Duodenal mucosa (tissue), 2 donors: ENCODE measurements around the gene LRIG1.

Source experiments
- H3K27ac ChIP-seq: one replicate; pipeline ENCODE4 v1.7.0; 2013; ENCODE audit warnings: low read depth, low read length
- H3K27me3 ChIP-seq, 2 donors: one replicate each; pipeline ENCODE4 v1.7.0; 2013; ENCODE audit warnings: low read length in 2 of 2, control low read depth in 1 of 2; ENCODE audit not compliant: insufficient read depth in 2 of 2, control insufficient read depth in 1 of 2
- H3K36me3 ChIP-seq, 2 donors: one replicate each; pipeline ENCODE4 v1.7.0; 2013; ENCODE audit warnings: low read length in 2 of 2, control low read depth in 1 of 2; ENCODE audit not compliant: insufficient read depth in 2 of 2, control insufficient read depth in 1 of 2
- H3K4me1 ChIP-seq, 2 donors: one replicate each; pipeline ENCODE4 v1.7.0; 2013; ENCODE audit warnings: low read length in 2 of 2, control low read depth in 1 of 2; ENCODE audit not compliant: insufficient read depth in 2 of 2, control insufficient read depth in 1 of 2
- H3K4me3 ChIP-seq, 2 donors: one replicate each; pipeline ENCODE4 v1.7.0; 2013; ENCODE audit warnings: low read length in 2 of 2, low read depth in 1 of 2
- H3K9ac ChIP-seq, 2 donors: one replicate each; pipeline ENCODE4 v1.7.0; 2013; ENCODE audit warnings: low read length in 2 of 2, low read depth in 1 of 2
- H3K9me3 ChIP-seq, 2 donors: one replicate each; pipeline ENCODE4 v1.7.0; 2013; ENCODE audit warnings: low read length in 2 of 2, control low read depth in 1 of 2; ENCODE audit not compliant: control insufficient read depth in 1 of 2

LRIG1 gene

GRCh38 chr3:66532613-66533012 lies 31.8 kb upstream of the LRIG1 start:
- no peaks in the 10 kb centered on the region for H3K9me3 ChIP-seq
- H3K4me3 ChIP-seq, result no peak overlapping the region
- no peaks in the 10 kb centered on the region for H3K36me3 ChIP-seq
- no peaks in the 10 kb centered on the region for H3K27me3 ChIP-seq
- H3K4me1 ChIP-seq, result no peaks in the 10 kb centered on the region
- H3K27ac ChIP-seq, result no peak overlapping the region
- H3K9ac ChIP-seq, result no peak overlapping the region

- H3K36me3 ChIP-seq, result no peaks in the 10 kb centered on the region
- no peaks in the 10 kb centered on the region for H3K27me3 ChIP-seq
- no peak overlapping the region for H3K4me3 ChIP-seq
- H3K9me3 ChIP-seq, result no peaks in the 10 kb centered on the region
- H3K9ac ChIP-seq, result no peak overlapping the region
- H3K27ac ChIP-seq, result no peak overlapping the region
- no peaks in the 10 kb centered on the region for H3K4me1 ChIP-seq
Measured at GRCh38 chr3:66532160-66532587, 31.4 kb upstream of the LRIG1 start.

GRCh38 chr3:66531256-66531655 lies 30.4 kb upstream of the LRIG1 start:
- H3K4me3 ChIP-seq, result no peak overlapping the region
- no peaks in the 10 kb centered on the region for H3K36me3 ChIP-seq
- no peak overlapping the region for H3K27ac ChIP-seq
- H3K9ac ChIP-seq, result no peak overlapping the region
- no peaks in the 10 kb centered on the region for H3K27me3 ChIP-seq
- no peaks in the 10 kb centered on the region for H3K9me3 ChIP-seq
- H3K4me1 ChIP-seq, result no peaks in the 10 kb centered on the region

- Histone ChIP-seq H3K36me3 (no peaks in the 10 kb centered on the region), H3K9me3 (no peaks in the 10 kb centered on the region), H3K4me1 (no peaks in the 10 kb centered on the region), H3K27me3 (no peaks in the 10 kb centered on the region), H3K4me3 (no peak overlapping the region), H3K27ac (no peak overlapping the region), H3K9ac (no peak overlapping the region)
Measured at GRCh38 chr3:66527246-66527645, 26.4 kb upstream of the LRIG1 start.

GRCh38 chr3:66525771-66526170 lies 24.9 kb upstream of the LRIG1 start:
- Histone ChIP-seq H3K36me3 (no peaks in the 10 kb centered on the region), H3K9ac (no peak overlapping the region), H3K27me3 (no peaks in the 10 kb centered on the region), H3K4me3 (no peak overlapping the region), H3K4me1 (no peaks in the 10 kb centered on the region), H3K9me3 (no peaks in the 10 kb centered on the region), H3K27ac (no peak overlapping the region)

GRCh38 chr3:66520724-66521123 lies 19.9 kb upstream of the LRIG1 start:
- no peaks in the 10 kb centered on the region for H3K27me3 ChIP-seq
- no peak overlapping the region for H3K4me3 ChIP-seq
- no peaks in the 10 kb centered on the region for H3K9me3 ChIP-seq
- H3K9ac ChIP-seq, result no peak overlapping the region
- H3K27ac ChIP-seq, result no peak overlapping the region
- no peaks in the 10 kb centered on the region for H3K36me3 ChIP-seq
- no peaks in the 10 kb centered on the region for H3K4me1 ChIP-seq

- H3K36me3 ChIP-seq, result no peaks in the 10 kb centered on the region
- no peaks in the 10 kb centered on the region for H3K9me3 ChIP-seq
- H3K4me3 ChIP-seq, result no peak overlapping the region
- H3K4me1 ChIP-seq, result no peaks in the 10 kb centered on the region
- no peak overlapping the region for H3K9ac ChIP-seq
- no peaks in the 10 kb centered on the region for H3K27me3 ChIP-seq
- H3K27ac ChIP-seq, result no peak overlapping the region
Measured at GRCh38 chr3:66518644-66519043, 17.8 kb upstream of the LRIG1 start.

- Histone ChIP-seq H3K36me3 (no peaks in the 10 kb centered on the region), H3K27ac (no peak overlapping the region), H3K9me3 (no peaks in the 10 kb centered on the region), H3K9ac (no peak overlapping the region), H3K4me1 (no peaks in the 10 kb centered on the region), H3K27me3 (no peaks in the 10 kb centered on the region), H3K4me3 (no peak overlapping the region)
Measured at GRCh38 chr3:66518126-66518525, 17.3 kb upstream of the LRIG1 start.

- H3K9ac ChIP-seq, result no peak overlapping the region
- H3K4me3 ChIP-seq, result no peak overlapping the region
- H3K4me1 ChIP-seq, result no peaks in the 10 kb centered on the region
- H3K27me3 ChIP-seq, result no peaks in the 10 kb centered on the region
- no peaks in the 10 kb centered on the region for H3K9me3 ChIP-seq
- H3K27ac ChIP-seq, result no peak overlapping the region
- no peaks in the 10 kb centered on the region for H3K36me3 ChIP-seq
Measured at GRCh38 chr3:66517241-66517640, 16.4 kb upstream of the LRIG1 start.

- Histone ChIP-seq H3K4me3 (no peak overlapping the region), H3K27ac (no peak overlapping the region), H3K27me3 (no peaks in the 10 kb centered on the region), H3K9ac (no peak overlapping the region), H3K4me1 (peaks cover 8 to 9% of the 10 kb centered on the region in 2 donors), H3K9me3 (no peaks in the 10 kb centered on the region), H3K36me3 (no peaks in the 10 kb centered on the region)
Measured at GRCh38 chr3:66508461-66508860, 7.6 kb upstream of the LRIG1 start.
